Measurements from ENCODE around the gene IGSF21. TPM values are rescaled to one million over a fixed set of nuclear protein-coding genes. Genes with fewer than 3 reads are reported as not detected.

Gene IGSF21
- total RNA-seq, 2 donors from 2014 or later = not detected

GRCh38 chr1:18422954-18423353, 315.4 kb downstream of the IGSF21 start:
- Mint-ChIP-seq H3K27me3 (ENCODE audit: low read depth) (peaks cover 7% of the 10 kb centered on the region), H3K9me3 (peaks cover 3 to 5% of the 10 kb centered on the region in 2 donors), H3K36me3 (ENCODE audit: insufficient read depth in 2 of 2) (no peaks in the 10 kb centered on the region), H3K27ac (no peak overlapping the region), H3K4me3 (no peak overlapping the region), H3K4me1 (ENCODE audit: low read depth) (no peaks in the 10 kb centered on the region)
- ATAC-seq (replicated peaks in 1 of 2) (no peak), DNase-seq (no peak)

- ATAC-seq (replicated peaks in 1 of 2) (no peak), DNase-seq (no peak)
- H3K4me1 Mint-ChIP-seq (ENCODE audit: low read depth) = no peaks in the 10 kb centered on the region
- no peak overlapping the region for H3K4me3 Mint-ChIP-seq
- peaks cover 3 to 5% of the 10 kb centered on the region in 2 donors for H3K9me3 Mint-ChIP-seq
- H3K36me3 Mint-ChIP-seq (ENCODE audit: insufficient read depth in 2 of 2) = no peaks in the 10 kb centered on the region
- H3K27ac Mint-ChIP-seq = no peak overlapping the region
- H3K27me3 Mint-ChIP-seq (ENCODE audit: low read depth) = peaks cover 1% of the 10 kb centered on the region
These were observed 319.0 kb downstream of the IGSF21 start for GRCh38 chr1:18426580-18426979.

All from activated T-cell treated with anti-CD3 and anti-CD28 coated beads, Interleukin-2, amount 50 U/mL, for 72 hours (primary cell).